Activated CD8-positive, alpha-beta memory T cell treated with anti-CD3 and anti-CD28 coated beads for 48 hours (primary cell): ENCODE measurements around the gene LPIN3.
A peak's percentile ranks its signal among the peaks of the same experiment; 100 is the strongest.

Experiments used
- DNase-seq, 3 experiments: peaks; one replicate each; pipeline ENCODE4 v3.0.0-alpha.2; 2020; ENCODE audit warnings: low read depth in 2 of 3, low spot score in 2 of 3

The LPIN3 gene

GRCh38 chr20:41320976-41321375, 19.6 kb upstream of the LPIN3 start:
- no peak for DNase-seq

- DNase-seq, result no peak
Measured at GRCh38 chr20:41327178-41327577, 13.4 kb upstream of the LPIN3 start.

- DNase-seq, result peak in 2 of 3 experiments; percentile 14 to 35
Measured at GRCh38 chr20:41329435-41330342, 10.9 kb upstream of the LPIN3 start.

GRCh38 chr20:41330343-41330720, 10.3 kb upstream of the LPIN3 start:
- no peak for DNase-seq

GRCh38 chr20:41330941-41331340, 9.7 kb upstream of the LPIN3 start:
- no peak for DNase-seq

- no peak for DNase-seq
Measured at GRCh38 chr20:41331731-41332130, 8.9 kb upstream of the LPIN3 start.

- no peak for DNase-seq
Measured at GRCh38 chr20:41334036-41334435, 6.6 kb upstream of the LPIN3 start.

GRCh38 chr20:41334443-41335421, 5.9 kb upstream of the LPIN3 start:
- DNase-seq, result no peak

GRCh38 chr20:41335591-41335990, 5.0 kb upstream of the LPIN3 start:
- DNase-seq, result no peak

GRCh38 chr20:41336711-41337492, 3.7 kb upstream of the LPIN3 start:
- DNase-seq, result no peak

GRCh38 chr20:41339957-41340326, 679 bp upstream of the LPIN3 start:
- DNase-seq, result peak; percentile 54 to 91 (median 90)

GRCh38 chr20:41342474-41343464, 2.1 kb downstream of the LPIN3 start:
- DNase-seq, result no peak

GRCh38 chr20:41344477-41344876, 3.9 kb downstream of the LPIN3 start:
- DNase-seq, result no peak

- DNase-seq, result no peak
Measured at GRCh38 chr20:41344938-41345728, 4.5 kb downstream of the LPIN3 start.

- DNase-seq, result no peak
Measured at GRCh38 chr20:41345729-41346067, 5.1 kb downstream of the LPIN3 start.

- no peak for DNase-seq
Measured at GRCh38 chr20:41347523-41348429, 7.2 kb downstream of the LPIN3 start.

GRCh38 chr20:41348430-41349172, 8.0 kb downstream of the LPIN3 start:
- no peak for DNase-seq
